IMR-90 (cell line): ENCODE data around the gene AKIRIN2. TPM values are rescaled to one million over a fixed set of nuclear protein-coding genes. Genes with fewer than 3 reads are reported as not detected.

Experiments
- ATAC-seq: fragments of 200-7000 bp; cut with Tn5 transposase; 2 replicates; pipeline ENCODE4 v1.9.1; 2020; ENCODE audit warnings: low read depth, mild to moderate bottlenecking, moderate library complexity
- BruUV-seq: library from RNA; stranded (reverse); fragments of 400-500 nt; replicated peaks from 2 replicates; lab custom pipeline; 2021; lab: Mats Ljungman, UMichigan
- CTCF ChIA-PET: fragments of 300-600 bp; formaldehyde crosslinking; extraction: SDS; loops from one replicate; lab custom pipeline; 2021; ENCODE audit warnings: antibody characterized with exemption; lab: Yijun Ruan, JAX
- POLR2A ChIA-PET: fragments of 300-600 bp; sonication (Branson Sonifier 250); formaldehyde crosslinking; loops from one replicate; lab custom pipeline; 2022; ENCODE audit warnings: antibody characterized with exemption; ENCODE audit not compliant: unreplicated experiment; lab: Charles Lee
- DNase-seq: peaks from one replicate; pipeline ENCODE4 v3.0.0; 2013
- H2AFZ ChIP-seq: replicated peaks from 2 replicates; pipeline ENCODE3; 2013; ENCODE audit warnings: low read length, mild to moderate bottlenecking; ENCODE audit not compliant: poor library complexity
- H2AK5ac ChIP-seq: 2 replicates; pipeline ENCODE4 v1.6.1; 2013; ENCODE audit warnings: low read depth, low read length, inconsistent platforms
- H2AK9ac ChIP-seq: replicated peaks from 2 replicates; pipeline ENCODE3; 2013; ENCODE audit warnings: mild to moderate bottlenecking, low read depth, low read length, moderate library complexity; ENCODE audit not compliant: poor library complexity
- H2BK120ac ChIP-seq: 2 replicates; pipeline ENCODE4 v1.6.1; 2013; ENCODE audit warnings: low read depth, low read length, inconsistent platforms
- H2BK15ac ChIP-seq: 3 replicates; pipeline ENCODE4 v1.6.1; 2013; ENCODE audit warnings: low read depth, low read length, inconsistent platforms
- H2BK20ac ChIP-seq: 2 replicates; pipeline ENCODE4 v1.6.1; 2013; ENCODE audit warnings: low read depth, mild to moderate bottlenecking, inconsistent platforms, low read length, moderate library complexity
- H2BK5ac ChIP-seq: 2 replicates; pipeline ENCODE4 v1.6.1; 2013; ENCODE audit warnings: mild to moderate bottlenecking, low read depth, low read length, inconsistent platforms; ENCODE audit not compliant: poor library complexity, severe bottlenecking
- H3K14ac ChIP-seq: replicated peaks from 2 replicates; pipeline ENCODE4 v1.6.1; 2013; ENCODE audit warnings: low read depth, low read length, inconsistent platforms
- H3K18ac ChIP-seq: 2 replicates; pipeline ENCODE4 v1.6.1; 2013; ENCODE audit warnings: low read depth, low read length, control low read depth
- H3K23ac ChIP-seq: 2 replicates; pipeline ENCODE4 v1.6.1; 2013; ENCODE audit warnings: low read depth, low read length, inconsistent platforms
- H3K27ac ChIP-seq: 2 replicates; pipeline ENCODE4 v1.5.1; 2013; ENCODE audit warnings: mild to moderate bottlenecking, control low read depth, low read length; ENCODE audit not compliant: insufficient read depth
- H3K27me3 ChIP-seq: 2 replicates; pipeline ENCODE4 v1.6.1; 2013; ENCODE audit warnings: low read length; ENCODE audit not compliant: control insufficient read depth, insufficient read depth
- H3K36me3 ChIP-seq: 2 replicates; pipeline ENCODE4 v1.6.1; 2013; ENCODE audit warnings: low read length, mixed read lengths; ENCODE audit not compliant: control insufficient read depth, insufficient read depth
- H3K4ac ChIP-seq: 2 replicates; pipeline ENCODE4 v1.6.1; 2013; ENCODE audit warnings: low read depth, low read length, inconsistent platforms
- H3K4me1 ChIP-seq: 2 replicates; pipeline ENCODE4 v1.6.1; 2013; ENCODE audit warnings: low read length, mixed read lengths; ENCODE audit not compliant: control insufficient read depth, insufficient read depth
- H3K4me2 ChIP-seq: 2 replicates; pipeline ENCODE4 v1.6.1; 2013; ENCODE audit warnings: low read depth, mild to moderate bottlenecking, control low read depth, low read length, moderate library complexity
- H3K4me3 ChIP-seq: 2 replicates; pipeline ENCODE4 v1.5.1; 2013; ENCODE audit warnings: low read depth, mild to moderate bottlenecking, control low read depth, low read length, moderate library complexity; ENCODE audit not compliant: insufficient read depth
- H3K56ac ChIP-seq: 2 replicates; pipeline ENCODE4 v1.6.1; 2013; ENCODE audit warnings: low read length, inconsistent platforms; ENCODE audit not compliant: insufficient read depth; ENCODE audit errors: extremely low read depth
- H3K79me1 ChIP-seq, 2 experiments: 2 replicates each; pipeline ENCODE4 v1.6.1; 2013; ENCODE audit warnings: low read length in 2 of 2, inconsistent platforms in 1 of 2, low read depth in 1 of 2
- H3K9ac ChIP-seq: 2 replicates; pipeline ENCODE4 v1.6.1; 2013; ENCODE audit warnings: low read depth, low read length, control low read depth
- H3K9me1 ChIP-seq: 2 replicates; pipeline ENCODE4 v1.6.1; 2013; ENCODE audit warnings: low read length, inconsistent platforms; ENCODE audit not compliant: insufficient read depth
- H3K9me3 ChIP-seq: 2 replicates; pipeline ENCODE4 v1.6.1; 2013; ENCODE audit warnings: low read length; ENCODE audit not compliant: control insufficient read depth, insufficient read depth
- H4K20me1 ChIP-seq: 2 replicates; pipeline ENCODE4 v1.6.1; 2013; ENCODE audit warnings: low read length, inconsistent platforms; ENCODE audit not compliant: insufficient read depth
- H4K5ac ChIP-seq: 2 replicates; pipeline ENCODE4 v1.6.1; 2013; ENCODE audit warnings: mild to moderate bottlenecking, low read depth, low read length, control low read depth
- H4K8ac ChIP-seq, 2 experiments: 2 replicates each; pipeline ENCODE4 v1.6.1; 2013; ENCODE audit warnings: low read depth in 2 of 2, low read length in 2 of 2, control low read depth in 1 of 2, inconsistent platforms in 1 of 2
- H4K91ac ChIP-seq: 2 replicates; pipeline ENCODE4 v1.6.1; 2013; ENCODE audit warnings: low read depth, low read length, inconsistent platforms; ENCODE audit not compliant: insufficient read depth
- CHD1 ChIP-seq: IDR thresholded peaks from 2 replicates; pipeline ENCODE4 v1.6.1; 2012; ENCODE audit warnings: low read depth, low read length, improper control_type of control experiment
- FOS ChIP-seq: fragments of 150-350 bp; IDR thresholded peaks from 2 replicates; pipeline ENCODE4 v1.6.1; 2016; ENCODE audit warnings: low read depth, low read length
- MAFK ChIP-seq: IDR thresholded peaks from 2 replicates; pipeline ENCODE4 v1.6.1; 2012; ENCODE audit warnings: low read depth, low read length, improper control_type of control experiment
- MXI1 ChIP-seq: IDR thresholded peaks from 2 replicates; pipeline ENCODE4 v1.6.1; 2012; ENCODE audit warnings: low read depth, mild to moderate bottlenecking, low read length, moderate library complexity, borderline replicate concordance
- NFE2L2 ChIP-seq: fragments of 150-350 bp; IDR thresholded peaks from 2 replicates; pipeline ENCODE4 v1.6.1; 2016; ENCODE audit warnings: low read depth, mild to moderate bottlenecking, low read length
- RCOR1 ChIP-seq: IDR thresholded peaks from 2 replicates; pipeline ENCODE4 v1.6.1; 2012; ENCODE audit warnings: mild to moderate bottlenecking, low read length, improper control_type of control experiment; ENCODE audit not compliant: insufficient replicate concordance
- SMC3 ChIP-seq: fragments of 150-350 bp; IDR thresholded peaks from 2 replicates; pipeline ENCODE4 v1.6.1; 2016; ENCODE audit warnings: low read depth, mild to moderate bottlenecking, antibody characterized with exemption, low read length, moderate library complexity
- WGBS, 2 experiments: methylation state at CpG; one replicate each; pipeline versions ENCODE4 v1.1.5 to v1.1.7; 2013; ENCODE audit warnings: missing lambda C conversion rate in 2 of 2; ENCODE audit not compliant: insufficient read length in 1 of 2; ENCODE audit errors: extremely low coverage in 2 of 2; 5-methylcytosine and 5-hydroxymethylcytosine counted together
- dilution Hi-C: fragments of 300-500 bp; cut with HindIII; formaldehyde crosslinking; loops from one replicate; pipeline ENCODE4 v1.14.3; 2018; ENCODE audit warnings: low sequenced_read_pairs; ENCODE audit not compliant: unreplicated experiment
- in situ Hi-C: fragments of 300-500 bp; cut with MboI; formaldehyde crosslinking; loops from 3 replicates; pipeline ENCODE4 v1.14.3; 2019; ENCODE audit warnings: low sequenced_read_pairs, inconsistent platforms, mixed read lengths
- intact Hi-C: fragments of 100-400 bp; cut with micrococcal nuclease; formaldehyde crosslinking; loops from 2 replicates; pipeline ENCODE4 v1.10.0; 2022
- polyA plus RNA-seq, 3 experiments: library from polyadenylated mRNA; depleted of rRNA; stranded (reverse); fragments of >200 nt; gene quantifications; 2 replicates each; pipeline ENCODE4 v1.2.3, GENCODE V29; 2012; ENCODE audit warnings: low replicate concordance in 1 of 3
- total RNA-seq: library from RNA; depleted of rRNA; stranded (reverse); fragments of >200 nt; gene quantifications from 2 replicates; pipeline ENCODE4 v1.2.3, GENCODE V29; 2012

AKIRIN2 gene
- total and polyA plus RNA-seq, 2 of the 4 experiments (the other 2 are of a cell fraction), result 7.9 to 26.6 TPM

DNA sequence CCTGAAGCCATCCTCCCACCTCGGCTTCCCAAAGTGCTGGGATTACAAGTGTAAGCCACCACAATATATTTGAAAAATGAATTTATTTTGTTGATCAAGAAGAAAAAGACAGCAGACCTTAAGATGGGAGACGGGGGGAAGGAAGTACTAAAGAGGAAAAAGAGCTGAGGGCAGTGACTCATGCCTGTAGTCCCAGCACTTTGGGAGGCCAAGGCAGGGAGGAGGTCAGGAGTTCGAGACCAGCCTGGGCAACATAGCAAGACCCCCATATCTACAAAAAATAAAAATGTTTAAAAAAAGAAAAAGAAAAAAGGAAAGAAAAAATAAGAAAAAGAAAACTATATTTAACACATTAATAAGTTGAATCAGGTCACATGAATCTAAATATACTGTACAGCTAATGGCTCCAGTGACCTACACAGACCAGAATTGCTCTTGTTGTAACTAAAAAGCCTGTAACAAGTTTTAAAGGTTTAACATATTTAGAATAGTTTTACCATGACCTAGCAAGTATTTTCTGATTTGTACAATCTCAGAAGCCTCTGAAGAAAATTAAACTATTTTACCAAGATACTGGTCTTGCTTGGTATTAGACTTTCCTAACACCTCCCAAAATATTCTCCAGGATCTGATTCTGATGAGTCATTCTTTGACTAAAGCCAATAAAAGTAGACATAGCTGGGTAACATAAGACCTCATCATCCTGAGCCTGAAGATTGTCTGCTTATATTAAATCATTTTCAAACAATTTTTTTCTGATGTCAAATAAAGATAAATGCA is 4.3 kb upstream of the AKIRIN2 start:
- DNase-seq, result peak; percentile 85
- 0 out of 2 replicates have a peak overlapping the region, but pooled peaks have one; percentile 32 for H3K23ac ChIP-seq
- peak overlapping the region; percentile 92 for H3K4ac ChIP-seq
- H4K20me1 ChIP-seq, result peaks cover under 1% of the 10 kb centered on the region; the same call in 1 of the 2 replicates
- H3K18ac ChIP-seq, result peak overlapping the region; percentile 79
- ChIA-PET CTCF (no interaction called here), POLR2A (interaction anchor here (1.1 kb wide), 1 partner anchor 9 kb away, joined by 4 read pairs; no protein-coding TSS in a partner anchor)
- ATAC-seq, result peak; percentile 24
- no peak overlapping the region for H2AFZ ChIP-seq
- peak overlapping the region; percentile 79; the same call in 1 of the 2 replicates for H3K14ac ChIP-seq
- peaks cover 9% of the 10 kb centered on the region for H3K4me1 ChIP-seq
- no peak overlapping the region for H3K4me3 ChIP-seq
- no peak overlapping the region; the same call in 1 of the 2 replicates for H3K9ac ChIP-seq
- peak overlapping the region; percentile 81 to 92 for H4K8ac ChIP-seq
- no TSS peak for BruUV-seq
- no peaks in the 10 kb centered on the region for H3K27me3 ChIP-seq
- H2BK5ac ChIP-seq, result peak overlapping the region; percentile 96
- no peaks in the 10 kb centered on the region for H3K36me3 ChIP-seq
- intact Hi-C loops (loop anchor here (1.0 to 10.0 kb wide), 2 partner anchors 17 to 458 kb away; partner anchors contain the start of gene CNR1), dilution Hi-C loops (no loop called here), in situ Hi-C loops (no loop called here)
- peak overlapping the region; percentile 64 for H2BK20ac ChIP-seq
- peak overlapping the region; percentile 94; the same call in 1 of the 3 replicates for H2BK15ac ChIP-seq
- no CpG with 5 or more reads among the region's 3 CpGs for WGBS, 2 experiments
- peak overlapping the region; percentile 93 for H4K91ac ChIP-seq
- no peak overlapping the region for H2AK9ac ChIP-seq
- no peaks in the 10 kb centered on the region for H3K9me3 ChIP-seq
- H3K9me1 ChIP-seq, result 0 out of 2 replicates have a peak, but pooled peaks cover 9% of the 10 kb centered on the region
- H3K4me2 ChIP-seq, result peak overlapping the region; percentile 66; the same call in 1 of the 2 replicates
- peak overlapping the region; percentile 97 for H3K27ac ChIP-seq
- TF ChIP-seq SMC3 (no peak), CHD1 (no peak), NFE2L2 (peak; percentile 93), MAFK (no peak), RCOR1 (no peak), MXI1 (no peak), FOS (peak; percentile 73; the same call in 1 of the 2 replicates)
- peaks cover 0 to 8% of the 10 kb centered on the region in 2 experiments; a peak in 1 of 4 replicates for H3K79me1 ChIP-seq
- H2AK5ac ChIP-seq, result peak overlapping the region; percentile 99
- H4K5ac ChIP-seq, result peak overlapping the region; percentile 37
- H3K56ac ChIP-seq, result peak overlapping the region; percentile 56
- H2BK120ac ChIP-seq, result peak overlapping the region; percentile 92
